Neural cell (in vitro differentiated cells): ENCODE data around the gene S100A5. TPM values are rescaled to one million over a fixed set of nuclear protein-coding genes. Genes with fewer than 3 reads are reported as not detected.

Experiments used
- H2AFZ ChIP-seq: fragments of 200-600, 300-800 bp; sonication (generic), shearing (Covaris generic); 2 replicates; pipeline ENCODE4 v1.6.0; 2014; ENCODE audit warnings: low read depth, mild to moderate bottlenecking, antibody characterized with exemption, low read length, moderate library complexity
- H3F3A ChIP-seq: fragments of 200-600 bp; shearing (Covaris generic); 2 replicates; pipeline ENCODE4 v1.6.1; 2016; ENCODE audit warnings: mild to moderate bottlenecking, moderate library complexity, mixed read lengths, antibody characterized with exemption, low read length; ENCODE audit not compliant: insufficient read depth, poor library complexity, severe bottlenecking
- H3K27ac ChIP-seq: fragments of 200-600, 300-800 bp; sonication (generic), shearing (Covaris generic); 2 replicates; pipeline ENCODE4 v1.5.1; 2014; ENCODE audit warnings: mild to moderate bottlenecking, low read length, moderate library complexity
- H3K27me3 ChIP-seq: fragments of 300-800, 200-600 bp; sonication (generic), shearing (Covaris generic); 2 replicates; pipeline ENCODE4 v1.6.0; 2014; ENCODE audit warnings: mild to moderate bottlenecking, low read depth, low read length, moderate library complexity; ENCODE audit not compliant: insufficient read depth
- H3K36me3 ChIP-seq: fragments of 300-800, 200-600 bp; sonication (generic), shearing (Covaris generic); 2 replicates; pipeline ENCODE4 v1.5.1; 2014; ENCODE audit warnings: mild to moderate bottlenecking, antibody characterized with exemption, low read length, moderate library complexity; ENCODE audit not compliant: insufficient read depth
- H3K4me2 ChIP-seq: fragments of 300-800, 200-600 bp; sonication (generic), shearing (Covaris generic); 2 replicates; pipeline ENCODE4 v1.6.0; 2014; ENCODE audit warnings: mild to moderate bottlenecking, low read length
- H3K4me3 ChIP-seq: fragments of 300-800, 200-600 bp; sonication (generic), shearing (Covaris generic); 2 replicates; pipeline ENCODE4 v1.5.1; 2014; ENCODE audit warnings: mild to moderate bottlenecking, low read length, moderate library complexity
- H3K79me2 ChIP-seq: fragments of 200-600 bp; shearing (Covaris generic); replicated peaks from 2 replicates; pipeline ENCODE4 v1.6.0; 2014; ENCODE audit warnings: mild to moderate bottlenecking, low read length, moderate library complexity; ENCODE audit not compliant: insufficient read depth
- H3K9ac ChIP-seq: fragments of 300-800, 200-600 bp; sonication (generic), shearing (Covaris generic); 2 replicates; pipeline ENCODE4 v1.6.1; 2016; ENCODE audit warnings: mild to moderate bottlenecking, low read length, mixed read lengths
- H3K9me2 ChIP-seq: fragments of 200-600 bp; shearing (Covaris generic); 2 replicates; pipeline ENCODE4 v1.6.1; 2016; ENCODE audit warnings: mild to moderate bottlenecking, low read length, mixed read lengths; ENCODE audit not compliant: insufficient read depth
- H3K9me3 ChIP-seq: fragments of 200-600, 300-800 bp; sonication (generic), shearing (Covaris generic); 2 replicates; pipeline ENCODE4 v1.6.1; 2016; ENCODE audit warnings: mild to moderate bottlenecking, mixed run types, low read length, moderate library complexity, mixed read lengths
- H4K20me1 ChIP-seq: fragments of 200-600 bp; shearing (Covaris generic); 2 replicates; pipeline ENCODE4 v1.6.1; 2016; ENCODE audit warnings: mild to moderate bottlenecking, mixed run types; ENCODE audit not compliant: insufficient read depth
- CTCF ChIP-seq: fragments of 450-650 bp; IDR thresholded peaks from 2 replicates; pipeline ENCODE4 v1.5.1; 2014; ENCODE audit warnings: antibody characterized with exemption, mild to moderate bottlenecking, moderate library complexity; ENCODE audit not compliant: poor library complexity, severe bottlenecking
- EP300 ChIP-seq: fragments of 450-650 bp; conservative IDR thresholded peaks from 2 replicates; pipeline ENCODE4 v1.6.1; 2014; ENCODE audit warnings: antibody characterized with exemption, mild to moderate bottlenecking, moderate library complexity; ENCODE audit not compliant: poor library complexity, severe bottlenecking
- EZH2 ChIP-seq: fragments of 200-600, 300-800 bp; shearing (Covaris generic), sonication (generic); IDR thresholded peaks from 2 replicates; pipeline ENCODE4 v1.6.1; 2014; ENCODE audit warnings: antibody characterized with exemption, low read length, borderline replicate concordance, mild to moderate bottlenecking; ENCODE audit not compliant: insufficient read depth, poor library complexity, severe bottlenecking
- MXI1 ChIP-seq: fragments of 450-650 bp; conservative IDR thresholded peaks from 2 replicates; pipeline ENCODE4 v1.6.1; 2014; ENCODE audit warnings: antibody characterized with exemption, mild to moderate bottlenecking; ENCODE audit not compliant: poor library complexity, severe bottlenecking
- POLR2AphosphoS5 ChIP-seq: IDR thresholded peaks from 2 replicates; pipeline ENCODE4 v1.6.1; 2012
- RAD21 ChIP-seq: fragments of 450-650 bp; conservative IDR thresholded peaks from 2 replicates; pipeline ENCODE4 v1.6.1; 2014; ENCODE audit warnings: antibody characterized with exemption, mild to moderate bottlenecking, moderate library complexity
- REST ChIP-seq: IDR thresholded peaks from 2 replicates; pipeline ENCODE4 v1.6.1; 2012; ENCODE audit warnings: borderline replicate concordance
- SMC3 ChIP-seq: fragments of 450-650 bp; conservative IDR thresholded peaks from 2 replicates; pipeline ENCODE4 v1.6.1; 2014; ENCODE audit warnings: antibody characterized with exemption, mild to moderate bottlenecking, moderate library complexity; ENCODE audit not compliant: poor library complexity
- TAF1 ChIP-seq: IDR thresholded peaks from 2 replicates; pipeline ENCODE4 v1.6.1; 2012; ENCODE audit warnings: low read depth
- polyA plus RNA-seq: library from polyadenylated mRNA; depleted of rRNA; stranded (reverse); fragments of >200 nt; gene quantifications from 2 replicates; pipeline ENCODE4 v1.2.3, GENCODE V29; 2014

Gene S100A5
- polyA plus RNA-seq, 1 donor from 2014 or later: not detected

- Histone ChIP-seq H3K9me2 (no peaks in the 10 kb centered on the region), H2AFZ (no peak overlapping the region), H3F3A (no peaks in the 10 kb centered on the region), H3K4me2 (no peak overlapping the region), H3K27me3 (no peaks in the 10 kb centered on the region), H4K20me1 (no peaks in the 10 kb centered on the region), H3K9ac (no peak overlapping the region), H3K79me2 (no peaks in the 10 kb centered on the region), H3K9me3 (no peaks in the 10 kb centered on the region), H3K36me3 (no peaks in the 10 kb centered on the region), H3K27ac (no peak overlapping the region), H3K4me3 (no peak overlapping the region)
- TF ChIP-seq TAF1: no peak
- TF ChIP-seq MXI1: no peak
- TF ChIP-seq RAD21: no peak
- no peak for TF ChIP-seq EP300
- no peak for TF ChIP-seq EZH2
- TF ChIP-seq SMC3: no peak
- no peak for TF ChIP-seq REST
- TF ChIP-seq POLR2AphosphoS5: no peak
- no peak for TF ChIP-seq CTCF
These were observed 37.0 kb downstream of the S100A5 start for GRCh38 chr1:153503766-153504165.

GRCh38 chr1:153498746-153499145 lies 42.0 kb downstream of the S100A5 start:
- no peaks in the 10 kb centered on the region for H4K20me1 ChIP-seq
- H3K27me3 ChIP-seq: no peaks in the 10 kb centered on the region
- H3K79me2 ChIP-seq: no peaks in the 10 kb centered on the region
- H3F3A ChIP-seq: no peaks in the 10 kb centered on the region
- H3K27ac ChIP-seq: no peak overlapping the region
- TF ChIP-seq MXI1: no peak
- TF ChIP-seq CTCF: no peak
- TF ChIP-seq EZH2: no peak
- TF ChIP-seq RAD21: no peak
- TF ChIP-seq SMC3: no peak
- TF ChIP-seq REST: no peak
- TF ChIP-seq POLR2AphosphoS5: no peak
- no peak for TF ChIP-seq EP300
- no peak for TF ChIP-seq TAF1
- H3K9me3 ChIP-seq: no peaks in the 10 kb centered on the region
- H2AFZ ChIP-seq: no peak overlapping the region
- no peak overlapping the region for H3K9ac ChIP-seq
- no peak overlapping the region for H3K4me3 ChIP-seq
- no peaks in the 10 kb centered on the region for H3K36me3 ChIP-seq
- H3K4me2 ChIP-seq: no peak overlapping the region
- no peaks in the 10 kb centered on the region for H3K9me2 ChIP-seq
